Astrocyte of the hippocampus (primary cell): ENCODE measurements around the gene CLASRP.

Experiments
- DNase-seq: peaks from one replicate; pipeline ENCODE4 v3.0.0; 2011; ENCODE audit warnings: low read depth, low spot score

Gene CLASRP

GRCh38 chr19:45082170-45082569 is 43.3 kb downstream of the CLASRP start:
- DNase-seq = no peak

DNA sequence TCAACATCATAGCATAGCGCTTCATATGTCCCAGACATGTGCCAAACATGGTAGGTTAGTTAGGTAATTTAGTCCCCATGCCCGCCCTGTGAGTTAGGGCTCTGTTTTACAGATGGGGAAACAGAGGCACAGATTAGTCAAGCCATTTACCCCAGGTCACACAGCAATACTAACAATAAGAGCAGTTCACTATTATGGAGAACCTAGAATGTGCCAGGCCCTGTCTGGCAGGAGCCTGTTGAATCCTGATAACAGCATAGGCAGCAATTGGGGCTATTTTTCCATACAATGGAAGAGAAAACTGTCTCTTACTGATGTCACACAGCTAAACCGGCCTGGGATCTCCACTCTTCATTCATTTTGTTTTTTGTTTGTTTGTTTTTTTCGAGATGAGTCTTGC is 47.6 kb downstream of the CLASRP start:
- no peak for DNase-seq

GRCh38 chr19:45087531-45087930 is 48.7 kb downstream of the CLASRP start:
- DNase-seq = no peak

DNA sequence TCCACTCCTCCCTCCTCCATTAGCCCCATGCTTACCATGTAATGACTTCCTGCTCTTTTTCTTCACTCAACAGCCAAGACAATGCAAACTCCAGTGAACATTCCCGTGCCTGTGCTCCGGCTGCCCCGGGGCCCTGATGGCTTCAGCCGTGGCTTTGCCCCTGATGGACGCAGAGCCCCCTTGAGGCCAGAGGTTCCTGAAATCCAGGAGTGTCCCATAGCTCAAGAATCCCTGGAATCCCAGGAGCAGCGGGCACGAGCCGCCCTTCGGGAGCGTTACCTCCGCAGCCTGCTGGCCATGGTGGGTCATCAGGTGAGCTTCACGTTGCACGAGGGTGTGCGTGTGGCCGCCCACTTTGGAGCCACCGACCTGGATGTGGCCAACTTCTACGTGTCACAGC is 51.2 kb downstream of the CLASRP start:
- no peak for DNase-seq

DNA sequence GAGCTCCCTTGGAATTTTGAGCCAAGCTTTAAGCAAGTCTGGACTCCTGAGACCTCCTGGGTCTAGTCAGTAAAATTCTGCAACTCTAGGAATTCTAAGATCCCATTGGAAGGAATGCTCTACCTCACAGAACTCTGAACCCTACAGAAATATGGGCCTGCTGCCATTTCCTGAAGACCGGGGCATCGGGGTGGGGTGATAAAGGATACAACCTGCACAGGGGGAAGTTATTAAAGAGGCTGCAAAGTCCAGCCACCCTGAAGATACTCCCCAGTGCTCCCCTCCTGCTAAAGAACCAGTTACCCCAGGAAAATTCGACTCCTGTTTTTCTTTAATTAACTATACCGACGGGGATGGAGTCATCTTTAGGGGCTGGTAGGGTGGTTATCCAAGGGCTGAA is 51.8 kb downstream of the CLASRP start:
- DNase-seq = no peak

GRCh38 chr19:45091031-45091923 is 52.4 kb downstream of the CLASRP start:
- DNase-seq = peak; percentile 100

DNA sequence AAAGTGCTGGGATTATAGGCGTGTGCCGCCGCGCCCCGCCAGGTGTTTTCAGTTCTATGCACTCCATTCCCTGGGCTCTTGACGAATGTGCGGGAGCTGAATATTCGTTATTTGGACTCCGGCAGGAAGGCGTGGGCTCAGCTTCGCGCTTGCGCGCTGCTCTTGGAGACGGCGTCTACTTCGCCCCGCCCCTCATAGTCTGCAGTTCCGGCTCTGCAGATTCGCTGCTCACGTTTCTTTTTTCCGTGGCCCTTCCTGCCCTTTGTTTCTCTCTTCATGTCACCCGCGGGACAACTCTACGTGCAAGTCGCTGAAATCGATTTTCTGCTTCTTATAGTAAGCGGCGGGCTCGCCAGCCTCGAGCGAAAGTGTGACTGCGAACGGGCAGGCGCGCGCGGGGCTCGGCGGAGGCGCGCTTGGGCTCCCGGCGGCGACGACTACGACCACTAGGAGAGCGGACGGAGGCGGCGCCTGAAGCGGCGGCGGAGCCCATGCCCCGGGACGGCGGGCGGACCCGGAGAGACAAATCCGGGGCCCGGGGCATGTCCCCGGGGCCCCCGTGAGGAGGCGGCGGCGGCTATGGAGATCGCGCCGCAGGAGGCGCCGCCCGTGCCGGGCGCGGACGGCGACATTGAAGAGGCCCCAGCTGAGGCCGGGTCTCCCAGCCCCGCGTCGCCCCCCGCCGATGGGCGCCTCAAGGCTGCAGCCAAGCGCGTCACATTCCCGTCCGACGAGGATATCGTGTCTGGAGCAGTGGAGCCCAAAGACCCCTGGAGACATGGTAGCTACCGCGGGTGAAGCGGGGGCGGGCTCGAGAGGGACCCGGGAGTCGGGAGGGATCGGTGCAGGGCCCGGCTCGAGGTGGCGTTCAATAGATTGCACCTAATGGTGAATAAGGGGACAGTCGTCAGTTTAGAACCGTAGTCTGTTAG is 54.2 kb downstream of the CLASRP start, which contains the start of gene PPP1R37:
Gene PPP1R37, plus strand, starts transcription at position 433 of the 932 bp plus-strand sequence. Its CDS starts 147 bp downstream, at position 580.
- peak; percentile 98 for DNase-seq

- DNase-seq = no peak
Measured at GRCh38 chr19:45094137-45094536, 55.3 kb downstream of the CLASRP start.

DNA sequence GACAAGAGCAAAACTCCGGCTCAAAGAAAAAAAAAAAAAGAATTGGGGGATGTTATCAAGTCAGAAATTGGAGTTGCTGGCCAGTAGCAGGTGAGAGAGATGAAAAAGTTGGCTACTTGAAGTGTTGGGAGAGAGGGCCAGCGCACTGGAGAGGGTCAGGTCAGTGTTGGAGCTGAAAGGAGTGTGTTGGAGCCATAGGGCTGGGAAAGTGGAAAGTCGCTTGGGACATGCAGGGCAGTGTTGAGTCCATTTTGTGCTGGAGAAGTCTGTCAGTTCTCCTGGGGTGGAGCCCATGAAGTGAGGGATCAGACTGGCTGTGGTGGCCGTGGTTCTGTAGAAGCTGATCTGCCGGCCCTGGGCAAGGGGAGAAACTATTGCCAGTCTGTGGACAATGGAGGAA is 55.9 kb downstream of the CLASRP start:
- DNase-seq = no peak

- no peak for DNase-seq
Measured at GRCh38 chr19:45095496-45096413, 56.9 kb downstream of the CLASRP start.

- DNase-seq = no peak
Measured at GRCh38 chr19:45096700-45097099, 57.9 kb downstream of the CLASRP start.

DNA sequence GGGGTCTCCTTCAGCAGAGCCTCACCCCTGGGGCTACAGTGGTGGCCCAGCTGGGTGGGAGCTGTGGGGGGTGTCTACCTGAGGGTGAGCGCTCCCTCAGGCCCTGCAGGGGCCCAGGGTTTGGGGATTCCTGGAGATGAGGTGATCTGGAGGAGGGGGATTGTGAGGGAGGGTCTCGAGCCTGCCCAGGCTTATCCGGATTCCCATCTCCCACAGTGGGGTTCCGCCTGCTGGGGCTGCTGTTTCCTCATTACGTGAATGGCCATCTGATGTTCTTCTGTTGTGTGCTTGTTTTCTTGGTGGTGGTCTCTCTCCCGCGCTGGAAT is 58.6 kb downstream of the CLASRP start:
- DNase-seq = no peak

DNA sequence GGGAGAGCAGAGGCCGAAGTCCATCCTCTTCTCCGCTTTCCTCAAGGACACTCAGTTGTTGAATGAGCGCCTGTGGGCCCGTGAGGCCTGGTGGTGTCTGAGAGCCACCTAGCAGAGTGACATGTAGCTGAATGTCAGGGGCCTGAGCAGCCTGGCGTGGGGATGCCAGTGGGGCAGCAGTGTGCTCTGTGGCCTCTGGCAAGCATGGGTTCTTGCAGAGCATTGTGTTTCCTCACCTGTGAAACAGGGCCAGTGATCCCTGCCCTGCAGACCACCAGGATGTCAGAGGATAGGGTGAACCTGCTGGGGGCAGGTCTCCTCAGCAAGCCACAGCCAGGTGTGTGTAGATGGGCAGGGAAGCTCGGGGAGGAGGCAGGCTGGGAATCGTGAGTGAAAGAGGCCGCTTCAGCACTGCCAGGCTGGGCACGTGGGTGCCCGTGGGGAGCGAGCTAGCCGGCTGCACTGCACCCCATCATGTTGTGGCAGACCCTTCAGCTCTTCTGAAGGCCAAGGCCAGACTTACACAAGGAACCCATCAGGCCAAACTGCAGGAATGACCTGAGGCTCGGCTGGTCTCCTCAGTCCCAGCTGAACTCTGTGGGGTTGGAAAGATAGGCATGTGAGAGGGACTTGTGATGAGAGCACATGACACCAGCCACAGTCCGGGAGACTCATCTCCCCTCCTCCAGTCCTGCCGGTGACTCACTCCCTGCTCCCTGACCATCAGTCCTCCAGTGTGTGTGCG is 59.1 kb downstream of the CLASRP start:
- DNase-seq = peak; percentile 89

DNA sequence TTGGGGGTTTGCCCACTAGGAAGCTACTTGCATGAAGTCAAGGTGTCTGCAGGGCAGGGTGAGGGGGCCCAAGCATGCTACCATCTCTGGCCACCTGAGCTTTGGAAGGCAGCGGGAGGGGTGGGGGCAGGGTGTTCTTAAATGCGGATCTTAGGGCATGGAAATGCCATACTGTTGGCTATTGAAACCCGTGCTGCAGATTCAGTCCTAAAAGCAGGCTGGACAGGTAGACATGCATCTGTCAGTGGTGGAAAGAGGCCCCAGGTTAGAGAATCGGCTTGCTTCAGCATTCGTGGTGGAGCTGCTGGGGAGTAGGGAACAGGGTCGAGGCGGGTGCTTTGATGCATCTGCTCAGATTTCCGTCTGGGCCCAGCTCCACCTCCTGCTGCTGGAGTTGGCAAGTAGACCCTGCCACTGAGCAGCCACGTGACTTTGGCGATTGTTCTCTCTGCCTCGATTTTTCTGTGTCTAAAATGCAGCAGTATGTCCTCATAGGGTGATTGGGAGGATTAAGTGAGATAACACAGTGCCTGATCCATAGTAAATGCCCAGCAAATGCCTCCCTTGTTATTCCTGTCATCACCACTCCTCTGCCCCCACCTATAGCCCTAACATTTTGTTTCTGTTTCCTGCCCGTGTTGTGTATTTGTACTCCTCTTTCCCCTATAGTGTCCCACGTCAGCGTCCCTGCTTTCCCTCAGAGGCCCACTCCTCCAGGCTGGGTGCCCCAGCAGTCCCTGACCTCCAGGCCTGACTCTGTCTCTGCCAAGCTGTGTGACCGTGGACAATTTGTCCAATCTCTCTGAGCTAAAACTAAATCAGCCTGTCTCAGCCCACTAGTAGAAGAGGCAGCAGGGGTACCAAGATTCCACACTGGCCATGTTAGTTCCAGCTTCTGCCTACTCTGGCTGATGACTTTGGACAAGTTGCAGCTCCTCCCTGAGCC is 59.9 kb downstream of the CLASRP start:
- peak; percentile 59 for DNase-seq

DNA sequence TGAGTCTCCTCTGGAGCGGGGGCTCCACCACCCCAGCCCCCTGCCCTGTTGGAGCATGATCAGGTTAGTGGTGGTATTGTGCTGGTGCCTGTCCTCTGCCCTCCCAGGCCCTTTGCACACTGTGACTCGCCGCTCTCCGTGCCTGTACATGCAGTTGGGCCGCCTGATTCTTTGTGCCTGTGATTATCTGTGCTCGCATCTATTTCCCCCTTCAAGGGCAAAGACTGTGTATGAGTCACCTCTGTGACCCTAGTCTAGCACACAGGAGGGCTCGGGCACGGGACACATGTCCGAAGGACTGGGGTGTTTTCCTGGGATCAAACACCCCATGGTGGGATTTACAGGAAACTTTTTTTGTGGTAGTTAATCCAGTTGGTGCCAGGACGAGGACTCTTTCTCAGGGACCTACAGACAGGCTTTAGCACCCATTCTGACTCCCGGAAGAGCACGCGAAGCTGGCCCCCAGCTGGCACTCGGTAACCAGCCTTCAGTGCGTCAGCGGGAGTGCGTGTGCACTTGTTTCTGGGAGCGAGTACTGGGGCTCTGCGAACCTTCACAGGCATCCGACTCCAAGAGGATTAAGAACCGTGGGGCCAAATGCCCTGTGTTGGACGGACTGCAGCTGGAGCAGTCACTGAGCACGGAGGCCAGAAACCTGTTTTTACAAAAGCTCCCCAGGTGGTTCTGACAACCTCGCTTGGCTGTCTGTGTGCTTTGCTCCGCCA is 60.8 kb downstream of the CLASRP start:
- DNase-seq = peak; percentile 43

GRCh38 chr19:45100201-45100600 is 61.4 kb downstream of the CLASRP start:
- DNase-seq = no peak

- no peak for DNase-seq
Measured at GRCh38 chr19:45100846-45101252, 62.0 kb downstream of the CLASRP start.

GRCh38 chr19:45101806-45102205 is 63.0 kb downstream of the CLASRP start:
- DNase-seq = no peak

GRCh38 chr19:45102481-45102880 is 63.6 kb downstream of the CLASRP start:
- no peak for DNase-seq
